Skeletal muscle satellite cell (primary cell): ENCODE measurements around the gene ARHGAP6.

Source experiments
- H3K27me3 ChIP-seq: 2 replicates; pipeline ENCODE4 v1.7.0; 2013; ENCODE audit warnings: low read length; ENCODE audit not compliant: control insufficient read depth, insufficient read depth
- H3K36me3 ChIP-seq: 2 replicates; pipeline ENCODE4 v1.7.0; 2013; ENCODE audit warnings: mild to moderate bottlenecking, control low read depth, low read length; ENCODE audit not compliant: insufficient read depth
- H3K4me1 ChIP-seq: 2 replicates; pipeline ENCODE4 v1.7.0; 2013; ENCODE audit warnings: low read length; ENCODE audit not compliant: control insufficient read depth, insufficient read depth
- H3K4me2 ChIP-seq: 2 replicates; pipeline ENCODE4 v1.7.0; 2013; ENCODE audit warnings: mild to moderate bottlenecking, low read length
- H3K4me3 ChIP-seq: 2 replicates; pipeline ENCODE4 v1.7.0; 2013; ENCODE audit warnings: low read length
- H3K9ac ChIP-seq: 2 replicates; pipeline ENCODE4 v1.7.0; 2013; ENCODE audit warnings: mild to moderate bottlenecking, low read depth, low read length, moderate library complexity
- H3K9me3 ChIP-seq: replicated peaks from 2 replicates; pipeline ENCODE4 v1.7.0; 2013; ENCODE audit warnings: mild to moderate bottlenecking, control low read depth, low read length

Gene ARHGAP6

GRCh38 chrX:11355259-11355909 is 310.3 kb downstream of the ARHGAP6 start:
- H3K9ac ChIP-seq = no peak overlapping the region
- H3K4me2 ChIP-seq = no peak overlapping the region
- H3K36me3 ChIP-seq = no peaks in the 10 kb centered on the region
- peaks cover 6% of the 10 kb centered on the region for H3K4me1 ChIP-seq
- H3K4me3 ChIP-seq = no peak overlapping the region
- no peaks in the 10 kb centered on the region for H3K9me3 ChIP-seq
- H3K27me3 ChIP-seq = no peaks in the 10 kb centered on the region

- Histone ChIP-seq H3K9ac (no peak overlapping the region), H3K27me3 (no peaks in the 10 kb centered on the region), H3K36me3 (no peaks in the 10 kb centered on the region), H3K4me1 (peaks cover 6% of the 10 kb centered on the region), H3K4me3 (no peak overlapping the region), H3K4me2 (no peak overlapping the region), H3K9me3 (no peaks in the 10 kb centered on the region)
These were observed 313.4 kb downstream of the ARHGAP6 start for GRCh38 chrX:11352296-11352741.

GRCh38 chrX:11351375-11352295 is 314.1 kb downstream of the ARHGAP6 start:
- Histone ChIP-seq H3K4me1 (peaks cover 6% of the 10 kb centered on the region), H3K9ac (no peak overlapping the region), H3K4me2 (no peak overlapping the region), H3K36me3 (no peaks in the 10 kb centered on the region), H3K4me3 (no peak overlapping the region), H3K9me3 (no peaks in the 10 kb centered on the region), H3K27me3 (no peaks in the 10 kb centered on the region)

GRCh38 chrX:11349661-11350337 is 315.9 kb downstream of the ARHGAP6 start:
- H3K4me1 ChIP-seq = peaks cover 6% of the 10 kb centered on the region
- no peak overlapping the region for H3K4me2 ChIP-seq
- H3K27me3 ChIP-seq = no peaks in the 10 kb centered on the region
- no peaks in the 10 kb centered on the region for H3K9me3 ChIP-seq
- no peak overlapping the region for H3K4me3 ChIP-seq
- no peak overlapping the region for H3K9ac ChIP-seq
- no peaks in the 10 kb centered on the region for H3K36me3 ChIP-seq

GRCh38 chrX:11349020-11349419 is 316.7 kb downstream of the ARHGAP6 start:
- no peaks in the 10 kb centered on the region for H3K36me3 ChIP-seq
- no peak overlapping the region for H3K4me3 ChIP-seq
- no peak overlapping the region for H3K4me2 ChIP-seq
- no peaks in the 10 kb centered on the region for H3K9me3 ChIP-seq
- no peak overlapping the region for H3K9ac ChIP-seq
- peaks cover 6% of the 10 kb centered on the region for H3K4me1 ChIP-seq
- no peaks in the 10 kb centered on the region for H3K27me3 ChIP-seq

GRCh38 chrX:11347300-11347699 is 318.4 kb downstream of the ARHGAP6 start:
- Histone ChIP-seq H3K9ac (no peak overlapping the region), H3K27me3 (no peaks in the 10 kb centered on the region), H3K4me2 (no peak overlapping the region)

GRCh38 chrX:11346121-11346682 is 319.5 kb downstream of the ARHGAP6 start:
- Histone ChIP-seq H3K4me1 (peaks cover 12% of the 10 kb centered on the region), H3K4me2 (no peak overlapping the region), H3K9ac (no peak overlapping the region), H3K9me3 (no peaks in the 10 kb centered on the region), H3K4me3 (no peak overlapping the region), H3K27me3 (no peaks in the 10 kb centered on the region), H3K36me3 (no peaks in the 10 kb centered on the region)

More at GRCh38 chrX:11347300-11347699, 318.4 kb downstream of the ARHGAP6 start:
- Histone ChIP-seq H3K4me3 (no peak overlapping the region), H3K9me3 (no peaks in the 10 kb centered on the region), H3K36me3 (no peaks in the 10 kb centered on the region), H3K4me1 (peaks cover 10% of the 10 kb centered on the region)

GRCh38 chrX:11342673-11343072 is 323.0 kb downstream of the ARHGAP6 start:
- Histone ChIP-seq H3K4me2 (no peak overlapping the region), H3K27me3 (no peaks in the 10 kb centered on the region), H3K9me3 (no peaks in the 10 kb centered on the region), H3K9ac (peak overlapping the region; percentile 51), H3K4me3 (no peak overlapping the region), H3K4me1 (peaks cover 17% of the 10 kb centered on the region), H3K36me3 (no peaks in the 10 kb centered on the region)

GRCh38 chrX:11341274-11342201 is 324.2 kb downstream of the ARHGAP6 start:
- peaks cover 17% of the 10 kb centered on the region for H3K4me1 ChIP-seq
- H3K9me3 ChIP-seq = no peaks in the 10 kb centered on the region
- peak overlapping the region; percentile 37 for H3K4me3 ChIP-seq
- peak overlapping the region; percentile 59 for H3K9ac ChIP-seq
- no peaks in the 10 kb centered on the region for H3K27me3 ChIP-seq
- no peaks in the 10 kb centered on the region for H3K36me3 ChIP-seq
- H3K4me2 ChIP-seq = peak overlapping the region; percentile 59

- Histone ChIP-seq H3K4me1 (peaks cover 13% of the 10 kb centered on the region), H3K27me3 (no peaks in the 10 kb centered on the region), H3K36me3 (no peaks in the 10 kb centered on the region), H3K9ac (no peak overlapping the region), H3K4me3 (no peak overlapping the region), H3K4me2 (no peak overlapping the region), H3K9me3 (no peaks in the 10 kb centered on the region)
These were observed 328.3 kb downstream of the ARHGAP6 start for GRCh38 chrX:11337292-11338009.
